Central memory CD4-positive, alpha-beta T cell (primary cell): ENCODE results near the gene SYS1.
A peak's percentile ranks its signal among the peaks of the same experiment; 100 is the strongest.

Experiments used
- DNase-seq: peaks from one replicate; pipeline ENCODE4 v3.0.0; 2022

SYS1 gene

GRCh38 chr20:45358282-45359068 is 4.5 kb upstream of the SYS1 start:
- DNase-seq, result no peak

GRCh38 chr20:45359069-45359405 is 3.9 kb upstream of the SYS1 start:
- DNase-seq, result no peak

GRCh38 chr20:45359406-45360148 is 3.4 kb upstream of the SYS1 start:
- no peak for DNase-seq

GRCh38 chr20:45361793-45362192 is 1.2 kb upstream of the SYS1 start:
- DNase-seq, result no peak

GRCh38 chr20:45363611-45364492 is 896 bp downstream of the SYS1 start:
- DNase-seq, result no peak

GRCh38 chr20:45365444-45365970 is 2.6 kb downstream of the SYS1 start:
- DNase-seq, result no peak

- DNase-seq, result no peak
Measured at GRCh38 chr20:45366192-45366591, 3.2 kb downstream of the SYS1 start.

- no peak for DNase-seq
Measured at GRCh38 chr20:45366631-45367030, 3.7 kb downstream of the SYS1 start.

- DNase-seq, result no peak
Measured at GRCh38 chr20:45367126-45367525, 4.2 kb downstream of the SYS1 start.

- DNase-seq, result peak; percentile 64
Measured at GRCh38 chr20:45368221-45368980, 5.4 kb downstream of the SYS1 start.

- no peak for DNase-seq
Measured at GRCh38 chr20:45370571-45371160, 7.7 kb downstream of the SYS1 start.

GRCh38 chr20:45372241-45372640 is 9.3 kb downstream of the SYS1 start:
- DNase-seq, result no peak

GRCh38 chr20:45372646-45373352 is 9.8 kb downstream of the SYS1 start:
- no peak for DNase-seq

GRCh38 chr20:45373353-45374100 is 10.6 kb downstream of the SYS1 start:
- peak; percentile 85 for DNase-seq

- DNase-seq, result no peak
Measured at GRCh38 chr20:45374101-45374467, 11.1 kb downstream of the SYS1 start.

GRCh38 chr20:45374966-45375365 is 12.0 kb downstream of the SYS1 start:
- DNase-seq, result no peak

- no peak for DNase-seq
Measured at GRCh38 chr20:45377269-45377668, 14.3 kb downstream of the SYS1 start.

GRCh38 chr20:45378191-45378590 is 15.2 kb downstream of the SYS1 start, which contains the start of gene TP53TG5:
TP53TG5 (minus strand) TSS chr20:45378325; CDS start chr20:45378236, 89 bp downstream.
- no peak for DNase-seq

GRCh38 chr20:45387274-45387673 is 24.3 kb downstream of the SYS1 start:
- DNase-seq, result no peak

GRCh38 chr20:45390931-45391330 is 28.0 kb downstream of the SYS1 start:
- no peak for DNase-seq
